Duodenal mucosa (tissue), 2 donors: ENCODE results near the gene CRKL.

Experiments used
- H3K27ac ChIP-seq: one replicate; pipeline ENCODE4 v1.7.0; 2013; ENCODE audit warnings: low read depth, low read length
- H3K27me3 ChIP-seq, 2 donors: one replicate each; pipeline ENCODE4 v1.7.0; 2013; ENCODE audit warnings: low read length in 2 of 2, control low read depth in 1 of 2; ENCODE audit not compliant: insufficient read depth in 2 of 2, control insufficient read depth in 1 of 2
- H3K36me3 ChIP-seq, 2 donors: one replicate each; pipeline ENCODE4 v1.7.0; 2013; ENCODE audit warnings: low read length in 2 of 2, control low read depth in 1 of 2; ENCODE audit not compliant: insufficient read depth in 2 of 2, control insufficient read depth in 1 of 2
- H3K4me1 ChIP-seq, 2 donors: one replicate each; pipeline ENCODE4 v1.7.0; 2013; ENCODE audit warnings: low read length in 2 of 2, control low read depth in 1 of 2; ENCODE audit not compliant: insufficient read depth in 2 of 2, control insufficient read depth in 1 of 2
- H3K4me3 ChIP-seq, 2 donors: one replicate each; pipeline ENCODE4 v1.7.0; 2013; ENCODE audit warnings: low read length in 2 of 2, low read depth in 1 of 2
- H3K9ac ChIP-seq, 2 donors: one replicate each; pipeline ENCODE4 v1.7.0; 2013; ENCODE audit warnings: low read length in 2 of 2, low read depth in 1 of 2
- H3K9me3 ChIP-seq, 2 donors: one replicate each; pipeline ENCODE4 v1.7.0; 2013; ENCODE audit warnings: low read length in 2 of 2, control low read depth in 1 of 2; ENCODE audit not compliant: control insufficient read depth in 1 of 2

CRKL gene

GRCh38 chr22:20996031-20996410 is 78.8 kb downstream of the CRKL start:
- Histone ChIP-seq H3K9me3 (no peaks in the 10 kb centered on the region), H3K36me3 (peaks cover 18 to 80% of the 10 kb centered on the region in 2 donors), H3K4me3 (no peak overlapping the region), H3K9ac (no peak overlapping the region), H3K27me3 (no peaks in the 10 kb centered on the region), H3K4me1 (peaks cover 12 to 16% of the 10 kb centered on the region in 2 donors), H3K27ac (no peak overlapping the region)

- Histone ChIP-seq H3K4me1 (peaks cover 12 to 22% of the 10 kb centered on the region in 2 donors), H3K27me3 (no peaks in the 10 kb centered on the region), H3K9ac (no peak overlapping the region), H3K36me3 (peaks cover 15 to 71% of the 10 kb centered on the region in 2 donors), H3K4me3 (no peak overlapping the region), H3K9me3 (no peaks in the 10 kb centered on the region), H3K27ac (no peak overlapping the region)
Measured at GRCh38 chr22:20996598-20997535, 79.7 kb downstream of the CRKL start.

- Histone ChIP-seq H3K4me1 (peaks cover 12 to 23% of the 10 kb centered on the region in 2 donors), H3K27ac (no peak overlapping the region), H3K27me3 (no peaks in the 10 kb centered on the region), H3K4me3 (no peak overlapping the region), H3K36me3 (peaks cover 8 to 63% of the 10 kb centered on the region in 2 donors), H3K9ac (no peak overlapping the region), H3K9me3 (no peaks in the 10 kb centered on the region)
Measured at GRCh38 chr22:20997536-20998257, 80.5 kb downstream of the CRKL start.

GRCh38 chr22:20998411-20999336 is 81.5 kb downstream of the CRKL start:
- no peak overlapping the region for H3K27ac ChIP-seq
- no peak overlapping the region for H3K9ac ChIP-seq
- H3K36me3 ChIP-seq = peaks cover 5 to 53% of the 10 kb centered on the region in 2 donors

GRCh38 chr22:20999350-21000206 is 82.4 kb downstream of the CRKL start:
- H3K27me3 ChIP-seq = no peaks in the 10 kb centered on the region
- no peaks in the 10 kb centered on the region for H3K9me3 ChIP-seq
- no peak overlapping the region for H3K4me3 ChIP-seq
- no peak overlapping the region for H3K27ac ChIP-seq
- peaks cover 25 to 36% of the 10 kb centered on the region in 2 donors for H3K4me1 ChIP-seq
- H3K9ac ChIP-seq = no peak overlapping the region
- H3K36me3 ChIP-seq = peaks cover 5 to 47% of the 10 kb centered on the region in 2 donors

More at GRCh38 chr22:20998411-20999336, 81.5 kb downstream of the CRKL start:
- H3K27me3 ChIP-seq = no peaks in the 10 kb centered on the region
- H3K9me3 ChIP-seq = no peaks in the 10 kb centered on the region
- peaks cover 22 to 32% of the 10 kb centered on the region in 2 donors for H3K4me1 ChIP-seq
- H3K4me3 ChIP-seq = no peak overlapping the region

GRCh38 chr22:21000207-21000986 is 83.2 kb downstream of the CRKL start:
- H3K36me3 ChIP-seq = peaks cover 5 to 42% of the 10 kb centered on the region in 2 donors
- H3K9ac ChIP-seq = peak overlapping the region; percentile 93 to 94
- H3K4me1 ChIP-seq = peaks cover 25 to 36% of the 10 kb centered on the region in 2 donors
- H3K27ac ChIP-seq = no peak overlapping the region
- H3K27me3 ChIP-seq = no peaks in the 10 kb centered on the region
- peak overlapping the region; percentile 89 to 93 for H3K4me3 ChIP-seq
- H3K9me3 ChIP-seq = no peaks in the 10 kb centered on the region

- Histone ChIP-seq H3K27me3 (no peaks in the 10 kb centered on the region), H3K9me3 (no peaks in the 10 kb centered on the region), H3K36me3 (peaks cover 4 to 39% of the 10 kb centered on the region in 2 donors), H3K4me3 (peak overlapping the region; percentile 89 to 93), H3K4me1 (peaks cover 25 to 36% of the 10 kb centered on the region in 2 donors), H3K27ac (peak overlapping the region; percentile 99), H3K9ac (peak overlapping the region; percentile 93 to 94)
Measured at GRCh38 chr22:21000987-21001600, 83.9 kb downstream of the CRKL start.

GRCh38 chr22:21001601-21002325 is 84.6 kb downstream of the CRKL start, which contains the start of gene THAP7:
THAP7 (minus strand) TSS chr22:21002118; CDS start chr22:21001911, 207 bp downstream.
- peaks cover 25 to 36% of the 10 kb centered on the region in 2 donors for H3K4me1 ChIP-seq
- peaks cover 0 to 32% of the 10 kb centered on the region in 2 donors for H3K36me3 ChIP-seq

More at GRCh38 chr22:21001601-21002325, 84.6 kb downstream of the CRKL start, which contains the start of gene THAP7:
- Histone ChIP-seq H3K27ac (peak within 1 kb of the TSS; percentile 99), H3K27me3 (no peaks in the 10 kb centered on the region), H3K4me3 (peak within 1 kb of the TSS; percentile 89 to 93), H3K9ac (peak within 1 kb of the TSS; percentile 93 to 94), H3K9me3 (no peaks in the 10 kb centered on the region)
